Memory B cell (primary cell): ENCODE results near the gene STARD9.

Experiments
- ATAC-seq: fragments of 150-1000 bp; cut with Tn5 transposase; 2 replicates; pipeline ENCODE4 v1.10.0; 2021; ENCODE audit warnings: low read depth, mild to moderate bottlenecking, moderate library complexity
- DNase-seq, 2 donors: peaks; one replicate each; pipeline ENCODE4 v3.0.0; 2022; ENCODE audit warnings: low spot score in 2 of 2
- H3K27ac Mint-ChIP-seq: one replicate; pipeline ENCODE4 v1.8.0; 2022; ENCODE audit warnings: mild to moderate bottlenecking, moderate library complexity, mixed read lengths
- H3K27me3 Mint-ChIP-seq: one replicate; pipeline ENCODE4 v1.8.0; 2022; ENCODE audit warnings: mixed read lengths
- H3K36me3 Mint-ChIP-seq: one replicate; pipeline ENCODE4 v1.8.0; 2022; ENCODE audit warnings: mild to moderate bottlenecking, mixed read lengths
- H3K4me1 Mint-ChIP-seq: one replicate; pipeline ENCODE4 v1.8.0; 2022; ENCODE audit warnings: mixed read lengths
- H3K4me3 Mint-ChIP-seq: one replicate; pipeline ENCODE4 v1.8.0; 2022; ENCODE audit warnings: mild to moderate bottlenecking, moderate library complexity, mixed read lengths
- H3K9me3 Mint-ChIP-seq: one replicate; pipeline ENCODE4 v1.8.0; 2022; ENCODE audit warnings: mixed read lengths

Gene STARD9

GRCh38 chr15:42707873-42708544 lies 132.6 kb downstream of the STARD9 start:
- no peak overlapping the region for H3K27ac Mint-ChIP-seq
- H3K36me3 Mint-ChIP-seq: peaks cover 2% of the 10 kb centered on the region
- no peaks in the 10 kb centered on the region for H3K27me3 Mint-ChIP-seq
- H3K9me3 Mint-ChIP-seq: no peaks in the 10 kb centered on the region
- no peaks in the 10 kb centered on the region for H3K4me1 Mint-ChIP-seq
- no peak for ATAC-seq
- H3K4me3 Mint-ChIP-seq: no peak overlapping the region
- no peak for DNase-seq

- Mint-ChIP-seq H3K27ac (no peak overlapping the region), H3K36me3 (no peaks in the 10 kb centered on the region), H3K9me3 (no peaks in the 10 kb centered on the region), H3K4me3 (no peak overlapping the region), H3K4me1 (no peaks in the 10 kb centered on the region), H3K27me3 (no peaks in the 10 kb centered on the region)
- no peak for DNase-seq
- no peak for ATAC-seq
Observed at GRCh38 chr15:42710662-42711061, 135.3 kb downstream of the STARD9 start.

- DNase-seq (no peak), ATAC-seq (no peak)
- Mint-ChIP-seq H3K4me3 (no peak overlapping the region), H3K9me3 (no peaks in the 10 kb centered on the region), H3K27me3 (no peaks in the 10 kb centered on the region), H3K27ac (no peak overlapping the region), H3K4me1 (no peaks in the 10 kb centered on the region), H3K36me3 (no peaks in the 10 kb centered on the region)
Observed at GRCh38 chr15:42711746-42712145, 136.3 kb downstream of the STARD9 start.

GRCh38 chr15:42712584-42712983 lies 137.2 kb downstream of the STARD9 start:
- Mint-ChIP-seq H3K4me1 (no peaks in the 10 kb centered on the region), H3K36me3 (no peaks in the 10 kb centered on the region), H3K9me3 (no peaks in the 10 kb centered on the region), H3K27me3 (no peaks in the 10 kb centered on the region), H3K27ac (no peak overlapping the region), H3K4me3 (no peak overlapping the region)
- ATAC-seq (no peak), DNase-seq (no peak)

- ATAC-seq (no peak), DNase-seq (no peak)
- H3K9me3 Mint-ChIP-seq: no peaks in the 10 kb centered on the region
- no peaks in the 10 kb centered on the region for H3K27me3 Mint-ChIP-seq
- no peak overlapping the region for H3K27ac Mint-ChIP-seq
- no peak overlapping the region for H3K4me3 Mint-ChIP-seq
- no peaks in the 10 kb centered on the region for H3K4me1 Mint-ChIP-seq
- peaks cover 2% of the 10 kb centered on the region for H3K36me3 Mint-ChIP-seq
Observed at GRCh38 chr15:42716125-42716524, 140.7 kb downstream of the STARD9 start.

GRCh38 chr15:42716626-42717025 lies 141.2 kb downstream of the STARD9 start:
- H3K27ac Mint-ChIP-seq: no peak overlapping the region
- H3K36me3 Mint-ChIP-seq: peaks cover 2% of the 10 kb centered on the region
- ATAC-seq (no peak), DNase-seq (no peak)
- H3K9me3 Mint-ChIP-seq: no peaks in the 10 kb centered on the region
- H3K27me3 Mint-ChIP-seq: no peaks in the 10 kb centered on the region
- no peak overlapping the region for H3K4me3 Mint-ChIP-seq
- no peaks in the 10 kb centered on the region for H3K4me1 Mint-ChIP-seq

GRCh38 chr15:42719043-42719442 lies 143.6 kb downstream of the STARD9 start:
- ATAC-seq (no peak), DNase-seq (no peak)
- H3K4me1 Mint-ChIP-seq: no peaks in the 10 kb centered on the region
- no peaks in the 10 kb centered on the region for H3K27me3 Mint-ChIP-seq
- H3K4me3 Mint-ChIP-seq: no peak overlapping the region
- no peak overlapping the region for H3K27ac Mint-ChIP-seq
- H3K9me3 Mint-ChIP-seq: no peaks in the 10 kb centered on the region
- H3K36me3 Mint-ChIP-seq: peaks cover 3% of the 10 kb centered on the region

- Mint-ChIP-seq H3K27me3 (no peaks in the 10 kb centered on the region), H3K36me3 (peaks cover 8% of the 10 kb centered on the region), H3K9me3 (no peaks in the 10 kb centered on the region), H3K27ac (no peak overlapping the region), H3K4me3 (no peak overlapping the region), H3K4me1 (no peaks in the 10 kb centered on the region)
- DNase-seq (no peak), ATAC-seq (no peak)
Observed at GRCh38 chr15:42720071-42720470, 144.7 kb downstream of the STARD9 start.

GRCh38 chr15:42721016-42721415 lies 145.6 kb downstream of the STARD9 start:
- ATAC-seq (no peak), DNase-seq (no peak)
- Mint-ChIP-seq H3K4me3 (no peak overlapping the region), H3K27me3 (no peaks in the 10 kb centered on the region), H3K27ac (no peak overlapping the region), H3K4me1 (no peaks in the 10 kb centered on the region), H3K36me3 (peaks cover 13% of the 10 kb centered on the region), H3K9me3 (no peaks in the 10 kb centered on the region)

GRCh38 chr15:42721916-42722315 lies 146.5 kb downstream of the STARD9 start:
- Mint-ChIP-seq H3K27ac (no peak overlapping the region), H3K9me3 (no peaks in the 10 kb centered on the region), H3K4me1 (no peaks in the 10 kb centered on the region), H3K4me3 (no peak overlapping the region), H3K27me3 (no peaks in the 10 kb centered on the region), H3K36me3 (peaks cover 19% of the 10 kb centered on the region)
- ATAC-seq: no peak
- no peak for DNase-seq

- Mint-ChIP-seq H3K9me3 (no peaks in the 10 kb centered on the region), H3K4me1 (no peaks in the 10 kb centered on the region), H3K36me3 (peaks cover 22% of the 10 kb centered on the region), H3K27me3 (no peaks in the 10 kb centered on the region), H3K27ac (no peak overlapping the region), H3K4me3 (no peak overlapping the region)
- ATAC-seq (no peak), DNase-seq (no peak)
Observed at GRCh38 chr15:42723068-42723467, 147.7 kb downstream of the STARD9 start.

GRCh38 chr15:42724276-42724675 lies 148.9 kb downstream of the STARD9 start:
- no peaks in the 10 kb centered on the region for H3K9me3 Mint-ChIP-seq
- H3K27ac Mint-ChIP-seq: no peak overlapping the region
- H3K4me1 Mint-ChIP-seq: no peaks in the 10 kb centered on the region
- DNase-seq: no peak
- peaks cover 26% of the 10 kb centered on the region for H3K36me3 Mint-ChIP-seq
- ATAC-seq: no peak
- no peaks in the 10 kb centered on the region for H3K27me3 Mint-ChIP-seq
- H3K4me3 Mint-ChIP-seq: no peak overlapping the region

- no peaks in the 10 kb centered on the region for H3K9me3 Mint-ChIP-seq
- no peaks in the 10 kb centered on the region for H3K4me1 Mint-ChIP-seq
- no peak overlapping the region for H3K27ac Mint-ChIP-seq
- no peak overlapping the region for H3K4me3 Mint-ChIP-seq
- no peaks in the 10 kb centered on the region for H3K27me3 Mint-ChIP-seq
- no peak for ATAC-seq
- H3K36me3 Mint-ChIP-seq: peaks cover 27% of the 10 kb centered on the region
- no peak for DNase-seq
Observed at GRCh38 chr15:42725331-42725903, 150.0 kb downstream of the STARD9 start.

- no peaks in the 10 kb centered on the region for H3K9me3 Mint-ChIP-seq
- no peak overlapping the region for H3K27ac Mint-ChIP-seq
- H3K27me3 Mint-ChIP-seq: no peaks in the 10 kb centered on the region
- no peak for DNase-seq
- peaks cover 29% of the 10 kb centered on the region for H3K36me3 Mint-ChIP-seq
- no peak overlapping the region for H3K4me3 Mint-ChIP-seq
- H3K4me1 Mint-ChIP-seq: no peaks in the 10 kb centered on the region
- no peak for ATAC-seq
Observed at GRCh38 chr15:42726114-42726513, 150.7 kb downstream of the STARD9 start.

- H3K9me3 Mint-ChIP-seq: no peaks in the 10 kb centered on the region
- DNase-seq: no peak
- no peaks in the 10 kb centered on the region for H3K27me3 Mint-ChIP-seq
- peaks cover 38% of the 10 kb centered on the region for H3K36me3 Mint-ChIP-seq
- H3K27ac Mint-ChIP-seq: no peak overlapping the region
- H3K4me3 Mint-ChIP-seq: no peak overlapping the region
- no peaks in the 10 kb centered on the region for H3K4me1 Mint-ChIP-seq
- ATAC-seq: no peak
Observed at GRCh38 chr15:42727750-42728381, 152.5 kb downstream of the STARD9 start.
